Naive thymus-derived CD8-positive, alpha-beta T cell (primary cell): ENCODE results near the gene GABRB1. TPM values are rescaled to one million over a fixed set of nuclear protein-coding genes. Genes with fewer than 3 reads are reported as not detected.
"Not testable (repeated sequence)": the region's sequence is repeated elsewhere in the genome, so short reads cannot be mapped to it uniquely, and the experiment has no call there.

Experiments used
- ATAC-seq, 2 donors: fragments of 150-1000 bp; cut with Tn5 transposase in 1 of 2; sonication (Bioruptor Pico), chemical (Tn5 transposase) in 1 of 2; 1 replicate in 1 of 2; 2 replicates in 1 of 2; pipeline ENCODE4 v1.10.0; 2021; ENCODE audit warnings: mild to moderate bottlenecking in 2 of 2, moderate library complexity in 2 of 2
- POLR2A ChIA-PET: fragments of 350-600 bp; sonication (Branson Sonifier 250); formaldehyde crosslinking; loops from one replicate; lab custom pipeline; 2021; ENCODE audit warnings: antibody characterized with exemption; lab: Charles Lee
- DNase-seq, 10 donors: peaks; one replicate each; pipeline versions ENCODE4 v3.0.0 to v3.0.0-alpha.2; 2020 to 2022
- H3K27ac Mint-ChIP-seq, 10 donors: one replicate each; pipeline ENCODE4 v1.8.0; 2020 to 2022; ENCODE audit warnings: mild to moderate bottlenecking in 10 of 10, mixed read lengths in 10 of 10, moderate library complexity in 4 of 10, inconsistent platforms in 1 of 10
- H3K27me3 Mint-ChIP-seq, 5 donors: one replicate each; pipeline ENCODE4 v1.8.0; 2021 to 2022; ENCODE audit warnings: mixed read lengths in 5 of 5
- H3K36me3 Mint-ChIP-seq, 3 donors: one replicate each; pipeline ENCODE4 v1.8.0; 2020 to 2022; ENCODE audit warnings: mixed read lengths in 3 of 3, mild to moderate bottlenecking in 2 of 3, inconsistent platforms in 1 of 3
- H3K4me1 Mint-ChIP-seq, 4 donors: one replicate each; pipeline ENCODE4 v1.8.0; 2021 to 2022; ENCODE audit warnings: mixed read lengths in 4 of 4
- H3K4me3 Mint-ChIP-seq, 10 donors: one replicate each; pipeline ENCODE4 v1.8.0; 2020 to 2022; ENCODE audit warnings: mild to moderate bottlenecking in 10 of 10, mixed read lengths in 10 of 10, moderate library complexity in 6 of 10, inconsistent platforms in 1 of 10
- H3K9me3 Mint-ChIP-seq, 9 donors: one replicate each; pipeline ENCODE4 v1.8.0; 2020 to 2022; ENCODE audit warnings: mixed read lengths in 9 of 9, mild to moderate bottlenecking in 3 of 9, inconsistent platforms in 1 of 9, moderate library complexity in 1 of 9
- polyA plus RNA-seq, 3 donors: library from polyadenylated mRNA; unstranded; fragments of 300-500 nt; fragmentation: Illumina TruSeq; gene quantifications; one replicate each; pipeline ENCODE4 v1.2.3, GENCODE V29; 2021
- total RNA-seq, 8 experiments: library from RNA in 2 of 8; stranded (reverse) in 2 of 8; gene quantifications; one replicate each; pipeline ENCODE4 v1.2.3 and lab custom pipeline; 2021 to 2026

The GABRB1 gene
- total and polyA plus RNA-seq, 5 experiments from 2014 or later = not detected

DNA sequence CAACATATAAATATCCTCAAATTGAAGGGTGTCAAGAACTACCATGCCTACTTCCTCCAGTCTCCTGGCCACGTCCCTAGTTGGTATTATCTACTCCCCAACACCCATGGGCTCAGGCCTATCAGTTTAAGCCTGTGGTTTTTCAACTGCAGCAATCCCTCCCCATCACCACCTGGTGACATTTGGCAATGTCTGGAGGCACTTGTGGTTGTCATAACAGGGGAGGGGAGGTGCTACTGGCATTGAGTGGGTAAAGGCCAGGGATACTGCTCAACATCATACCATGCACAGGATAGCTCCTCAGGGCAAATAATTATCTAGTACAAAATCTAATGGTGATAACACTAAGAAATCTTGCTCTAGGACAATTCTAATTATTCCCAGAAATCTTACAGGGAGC is 336.8 kb downstream of the GABRB1 start:
- POLR2A ChIA-PET = no interaction called here
- Mint-ChIP-seq H3K4me1 (no peaks in the 10 kb centered on the region), H3K4me3 (no peak overlapping the region), H3K36me3 (no peaks in the 10 kb centered on the region), H3K27me3 (peaks cover 7 to 23% (median 7%) of the 10 kb centered on the region in 5 donors), H3K27ac (no peak overlapping the region), H3K9me3 (peaks cover 0 to 5% (median 0%) of the 10 kb centered on the region in 9 donors)
- ATAC-seq = no peak
- DNase-seq = no peak

- H3K4me3 Mint-ChIP-seq = no peak overlapping the region
- no peak for DNase-seq
- H3K27ac Mint-ChIP-seq = no peak overlapping the region
- no peaks in the 10 kb centered on the region for H3K36me3 Mint-ChIP-seq
- POLR2A ChIA-PET = no interaction called here
- peaks cover 10 to 31% (median 17%) of the 10 kb centered on the region in 5 donors for H3K27me3 Mint-ChIP-seq
- H3K9me3 Mint-ChIP-seq = peaks cover 0 to 5% (median 0%) of the 10 kb centered on the region in 9 donors
- no peak for ATAC-seq
- H3K4me1 Mint-ChIP-seq = no peaks in the 10 kb centered on the region
Observed at GRCh38 chr4:47372561-47372960, 341.2 kb downstream of the GABRB1 start.

DNA sequence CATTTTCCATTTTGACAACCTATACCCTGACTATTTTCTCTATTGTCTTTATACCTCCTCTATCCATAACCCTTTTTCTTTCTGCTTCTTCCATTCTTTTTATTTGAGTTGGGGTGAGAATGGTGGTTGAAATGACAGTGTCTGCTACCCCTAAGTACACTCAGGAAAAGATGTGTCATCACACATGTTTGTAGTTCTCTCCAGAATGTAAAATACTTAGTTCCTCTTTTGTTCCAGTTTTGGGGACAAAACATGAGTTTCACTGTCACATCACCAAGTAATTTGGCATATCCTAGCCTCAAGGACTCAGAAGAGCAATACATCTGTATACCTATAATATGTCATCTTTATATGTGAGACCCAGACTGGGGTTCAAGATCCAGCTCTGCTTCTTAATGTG is 341.8 kb downstream of the GABRB1 start:
- Mint-ChIP-seq H3K27ac (no peak overlapping the region), H3K36me3 (no peaks in the 10 kb centered on the region), H3K4me3 (no peak overlapping the region), H3K4me1 (no peaks in the 10 kb centered on the region), H3K27me3 (peaks cover 8 to 31% (median 17%) of the 10 kb centered on the region in 5 donors), H3K9me3 (peaks cover 0 to 5% (median 0%) of the 10 kb centered on the region in 9 donors)
- POLR2A ChIA-PET = no interaction called here
- ATAC-seq (no peak), DNase-seq (no peak)

DNA sequence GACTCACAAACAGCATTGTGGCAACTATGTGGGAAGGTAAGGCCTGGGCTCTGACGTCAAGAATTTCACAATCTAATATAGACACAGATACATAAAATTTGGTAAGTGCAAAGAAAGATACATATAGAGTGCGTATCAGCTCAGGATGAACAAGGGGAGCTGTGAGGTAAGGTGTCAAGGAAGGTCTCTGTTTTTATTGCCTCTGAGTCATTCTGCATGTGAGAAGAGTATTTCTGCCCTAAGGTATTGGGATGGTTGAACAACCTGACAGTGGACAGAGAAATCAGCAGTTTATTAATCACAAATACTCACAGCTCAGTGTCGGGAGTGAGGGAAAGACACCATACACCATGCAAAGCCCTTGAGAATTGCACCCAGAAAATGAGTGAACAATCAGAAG is 342.3 kb downstream of the GABRB1 start:
- Mint-ChIP-seq H3K9me3 (peaks cover 0 to 5% (median 0%) of the 10 kb centered on the region in 9 donors), H3K36me3 (no peaks in the 10 kb centered on the region), H3K4me3 (no peak overlapping the region), H3K27me3 (peaks cover 8 to 31% (median 17%) of the 10 kb centered on the region in 5 donors), H3K4me1 (no peaks in the 10 kb centered on the region), H3K27ac (no peak overlapping the region)
- POLR2A ChIA-PET = no interaction called here
- ATAC-seq (no peak), DNase-seq (no peak)

DNA sequence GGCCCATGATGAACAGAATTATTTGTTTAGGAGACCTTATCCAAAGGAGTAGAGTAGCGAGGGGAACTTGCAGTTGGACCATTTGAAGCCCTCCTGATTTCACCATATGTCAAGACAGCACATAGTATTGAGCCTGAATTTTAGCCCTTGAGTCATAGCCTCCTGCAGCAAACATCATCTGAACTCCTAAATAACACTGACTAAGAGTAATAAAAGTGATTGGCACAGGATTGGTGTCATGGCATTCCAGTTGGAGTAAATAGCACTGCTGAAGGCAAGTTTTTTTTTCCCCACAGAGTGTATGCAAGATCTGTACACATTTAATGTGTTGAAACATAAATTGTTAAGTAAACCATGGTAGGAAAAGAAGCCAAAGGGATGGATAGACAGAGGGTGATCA is 343.1 kb downstream of the GABRB1 start:
- no peaks in the 10 kb centered on the region for H3K4me1 Mint-ChIP-seq
- H3K4me3 Mint-ChIP-seq = no peak overlapping the region
- no peak for ATAC-seq
- POLR2A ChIA-PET = no interaction called here
- peaks cover 8 to 31% (median 17%) of the 10 kb centered on the region in 5 donors for H3K27me3 Mint-ChIP-seq
- no peak overlapping the region for H3K27ac Mint-ChIP-seq
- H3K9me3 Mint-ChIP-seq = peaks cover 0 to 5% (median 0%) of the 10 kb centered on the region in 9 donors
- DNase-seq = no peak
- no peaks in the 10 kb centered on the region for H3K36me3 Mint-ChIP-seq

GRCh38 chr4:47378021-47378530 is 346.7 kb downstream of the GABRB1 start:
- H3K4me3 Mint-ChIP-seq, DNase-seq, H3K27ac Mint-ChIP-seq, H3K9me3 Mint-ChIP-seq, H3K4me1 Mint-ChIP-seq, H3K36me3 Mint-ChIP-seq, POLR2A ChIA-PET, ATAC-seq: not testable (repeated sequence)
- H3K27me3 Mint-ChIP-seq = peaks cover 5 to 17% (median 9%) of the 10 kb centered on the region in 5 donors

- no peak for ATAC-seq
- H3K9me3 Mint-ChIP-seq = no peaks in the 10 kb centered on the region
Observed at GRCh38 chr4:47381172-47381571, 349.8 kb downstream of the GABRB1 start.

GRCh38 chr4:47382846-47383360 is 351.5 kb downstream of the GABRB1 start:
- H3K4me3 Mint-ChIP-seq = no peak overlapping the region
- no peaks in the 10 kb centered on the region for H3K9me3 Mint-ChIP-seq
- POLR2A ChIA-PET = no interaction called here
- H3K36me3 Mint-ChIP-seq = no peaks in the 10 kb centered on the region
- ATAC-seq = no peak
- H3K27ac Mint-ChIP-seq = no peak overlapping the region
- peaks cover 4 to 31% (median 11%) of the 10 kb centered on the region in 5 donors for H3K27me3 Mint-ChIP-seq
- H3K4me1 Mint-ChIP-seq = no peaks in the 10 kb centered on the region
- no peak for DNase-seq

More at GRCh38 chr4:47381172-47381571, 349.8 kb downstream of the GABRB1 start:
- Mint-ChIP-seq H3K4me1 (no peaks in the 10 kb centered on the region), H3K4me3 (no peak overlapping the region), H3K27me3 (peaks cover 5 to 22% (median 9%) of the 10 kb centered on the region in 5 donors), H3K36me3 (no peaks in the 10 kb centered on the region), H3K27ac (no peak overlapping the region)
- no peak for DNase-seq
- POLR2A ChIA-PET = no interaction called here

DNA sequence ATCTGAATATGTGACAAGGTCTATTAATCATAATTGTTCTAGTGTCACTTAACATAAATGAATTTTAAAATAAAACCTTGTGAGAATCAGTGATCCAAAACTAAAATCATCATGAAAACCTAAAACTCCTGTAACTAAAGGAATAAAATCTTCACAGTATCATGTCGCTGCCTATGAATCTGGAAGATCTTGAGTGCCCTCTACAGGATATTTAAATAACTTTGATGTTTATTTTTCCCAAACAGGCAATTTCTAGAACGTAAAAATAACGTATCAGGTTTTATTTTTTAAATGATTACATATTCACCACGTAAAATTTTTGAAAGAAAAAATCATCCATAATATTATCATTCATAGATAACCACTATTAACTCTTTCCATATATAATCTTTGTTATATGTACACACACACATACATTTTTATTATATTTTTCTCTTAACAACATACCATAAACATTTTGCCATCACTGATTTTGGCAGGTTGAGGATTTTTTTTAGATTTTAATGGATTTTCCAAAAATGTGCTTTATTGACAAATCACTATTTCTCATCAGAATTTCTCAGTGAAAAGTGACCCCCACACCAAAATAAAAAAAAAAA is 352.6 kb downstream of the GABRB1 start:
- H3K9me3 Mint-ChIP-seq = no peaks in the 10 kb centered on the region
- no peaks in the 10 kb centered on the region for H3K36me3 Mint-ChIP-seq
- no peak overlapping the region for H3K27ac Mint-ChIP-seq
- ATAC-seq (no peak), DNase-seq (peak in 3 of 10 donors; percentile 19 to 33 (median 24))
- POLR2A ChIA-PET = no interaction called here
- H3K4me3 Mint-ChIP-seq = no peak overlapping the region
- H3K4me1 Mint-ChIP-seq = no peaks in the 10 kb centered on the region
- H3K27me3 Mint-ChIP-seq = peaks cover 4 to 31% (median 11%) of the 10 kb centered on the region in 5 donors

GRCh38 chr4:47386146-47386545 is 354.8 kb downstream of the GABRB1 start:
- Mint-ChIP-seq H3K4me3 (no peak overlapping the region), H3K4me1 (no peaks in the 10 kb centered on the region), H3K27ac (no peak overlapping the region), H3K9me3 (no peaks in the 10 kb centered on the region), H3K27me3 (peaks cover 4 to 31% (median 11%) of the 10 kb centered on the region in 5 donors), H3K36me3 (no peaks in the 10 kb centered on the region)
- no peak for DNase-seq
- POLR2A ChIA-PET = no interaction called here
- no peak for ATAC-seq

DNA sequence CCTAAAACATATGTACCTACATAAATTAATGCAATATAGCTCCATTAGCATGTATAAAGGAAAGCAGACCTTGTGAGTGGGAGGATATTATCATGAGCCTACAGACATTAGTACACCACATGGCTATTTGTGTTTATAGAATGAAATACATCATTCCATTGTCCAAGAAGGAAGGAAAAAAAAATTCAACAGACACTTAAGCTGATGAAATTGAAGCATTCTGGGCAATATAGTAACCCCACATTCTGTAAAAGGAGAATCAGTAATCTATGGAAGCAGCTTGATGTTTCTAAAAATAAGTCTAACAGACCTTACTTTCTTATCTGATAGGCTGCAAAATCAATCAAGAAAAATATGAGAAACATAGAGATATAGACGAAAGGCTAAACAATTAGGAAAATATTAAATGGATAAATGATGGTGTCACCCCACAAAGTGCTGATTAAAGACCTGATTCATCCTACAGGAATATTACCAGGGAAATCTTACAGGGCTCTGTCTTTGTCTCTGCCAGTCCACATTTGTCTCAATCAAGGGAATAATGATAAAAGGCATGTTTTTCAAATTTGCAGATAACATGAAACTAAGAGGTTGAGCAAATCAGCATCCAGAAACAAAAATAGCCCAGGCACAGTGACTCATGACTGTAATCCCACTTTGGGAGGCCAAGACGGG is 355.3 kb downstream of the GABRB1 start:
- H3K4me3 Mint-ChIP-seq = no peak overlapping the region
- H3K27ac Mint-ChIP-seq = peak overlapping the region in 1 of 10 donors; percentile 14
- ATAC-seq (no peak), DNase-seq (no peak)
- POLR2A ChIA-PET = no interaction called here
- no peaks in the 10 kb centered on the region for H3K4me1 Mint-ChIP-seq
- H3K36me3 Mint-ChIP-seq = no peaks in the 10 kb centered on the region
- no peaks in the 10 kb centered on the region for H3K9me3 Mint-ChIP-seq
- H3K27me3 Mint-ChIP-seq = peaks cover 4 to 31% (median 11%) of the 10 kb centered on the region in 5 donors

DNA sequence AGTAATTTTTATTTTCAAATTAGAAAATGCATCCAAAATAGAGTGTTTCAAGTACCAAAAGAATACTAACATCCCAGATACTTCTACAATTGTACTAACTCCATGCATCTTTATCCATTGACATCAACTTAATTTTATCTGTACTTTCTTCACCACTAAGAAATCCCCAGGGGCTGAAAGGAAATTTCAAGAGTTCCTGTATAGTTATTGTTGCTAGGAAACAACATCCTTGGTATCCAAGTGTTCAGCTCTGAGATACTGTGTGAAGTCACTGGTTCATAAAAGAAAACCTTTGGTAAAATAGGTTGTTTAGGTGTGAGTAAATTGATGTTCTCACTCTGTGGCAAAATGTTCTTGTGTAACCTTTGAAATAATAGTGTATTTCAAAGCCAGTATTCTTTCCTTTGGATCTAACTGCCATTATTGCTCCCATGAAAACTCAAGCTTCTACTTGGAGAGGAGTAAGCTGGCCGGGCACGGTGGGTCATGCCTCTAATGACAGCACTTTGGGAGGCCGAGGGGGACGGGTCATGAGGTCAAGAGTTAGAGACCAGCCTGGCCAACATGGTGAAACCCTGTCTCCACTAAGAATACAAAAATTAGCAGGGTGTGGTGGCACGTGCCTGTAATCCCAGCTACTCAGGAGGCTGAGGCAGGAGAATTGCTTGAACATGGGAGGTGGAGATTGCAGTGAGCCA is 359.2 kb downstream of the GABRB1 start:
- H3K9me3 Mint-ChIP-seq = no peaks in the 10 kb centered on the region
- H3K4me1 Mint-ChIP-seq = peaks cover 0 to 2% (median 0%) of the 10 kb centered on the region in 4 donors
- DNase-seq (no peak), ATAC-seq (no peak)
- peaks cover 0 to 23% (median 12%) of the 10 kb centered on the region in 5 donors for H3K27me3 Mint-ChIP-seq
- H3K36me3 Mint-ChIP-seq = no peaks in the 10 kb centered on the region
- H3K27ac Mint-ChIP-seq = no peak overlapping the region
- POLR2A ChIA-PET = no interaction called here
- no peak overlapping the region for H3K4me3 Mint-ChIP-seq

- peaks cover 0 to 17% (median 9%) of the 10 kb centered on the region in 5 donors for H3K27me3 Mint-ChIP-seq
- ATAC-seq = no peak
- POLR2A ChIA-PET = no interaction called here
Observed at GRCh38 chr4:47391256-47391655, 359.9 kb downstream of the GABRB1 start.

More at GRCh38 chr4:47391256-47391655, 359.9 kb downstream of the GABRB1 start:
- Mint-ChIP-seq H3K4me3 (no peak overlapping the region), H3K27ac (no peak overlapping the region), H3K4me1 (peaks cover 0 to 2% (median 0%) of the 10 kb centered on the region in 4 donors), H3K9me3 (no peaks in the 10 kb centered on the region), H3K36me3 (no peaks in the 10 kb centered on the region)
- DNase-seq = no peak
